HepG2 (cell line): ENCODE measurements around the gene DARS2. TPM values are rescaled to one million over a fixed set of nuclear protein-coding genes. Genes with fewer than 3 reads are reported as not detected.

Experiments used
- ATAC-seq: fragments of 200-7000 bp; cut with Tn5 transposase; 3 replicates; pipeline ENCODE4 v1.9.1; 2020; ENCODE audit warnings: mild to moderate bottlenecking, moderate library complexity
- BruUV-seq: library from RNA; stranded (reverse); fragments of 400-500 nt; replicated peaks from 2 replicates; lab custom pipeline; 2021; lab: Mats Ljungman, UMichigan
- CTCF ChIA-PET: fragments of 300-600 bp; formaldehyde crosslinking; extraction: SDS; loops from one replicate; lab custom pipeline; 2021; ENCODE audit warnings: low total read pairs, inconsistent platforms, low intra/inter-chr PET ratio; lab: Yijun Ruan, JAX
- POLR2A ChIA-PET: fragments of 350-600 bp; sonication (Branson Sonifier 250); formaldehyde crosslinking; loops from one replicate; lab custom pipeline; 2020; ENCODE audit warnings: antibody characterized with exemption, inconsistent platforms; lab: Yijun Ruan, JAX
- DNase-seq: peaks from one replicate; pipeline ENCODE4 v3.0.0-alpha.2; 2015; ENCODE audit warnings: low spot score
- FAIRE-seq: peaks from 3 replicates; lab custom pipeline; 2011; peaks lifted over from hg19 to GRCh38; lab: Jason Lieb, UNC
- H2AFZ ChIP-seq: one replicate; pipeline ENCODE4 v1.6.1; 2011; ENCODE audit warnings: low read length, inconsistent platforms
- H3K27ac ChIP-seq: fragments of 300-600 bp; 3 replicates; pipeline ENCODE4 v1.8.0; 2011; ENCODE audit warnings: mixed run types, mild to moderate bottlenecking, mixed read lengths, low read length, inconsistent platforms; ENCODE audit not compliant: insufficient read depth; ENCODE audit errors: extremely low read length
- H3K27me3 ChIP-seq, 2 experiments: fragments of 200-600 bp in 1 of 2; 2 replicates in 1 of 2; 3 replicates in 1 of 2; pipeline versions ENCODE4 v1.6.0 to v1.8.0; 2011; ENCODE audit warnings: low read length in 2 of 2, mild to moderate bottlenecking in 2 of 2, moderate library complexity in 2 of 2, inconsistent platforms in 1 of 2; ENCODE audit not compliant: insufficient read depth in 2 of 2, control insufficient read depth in 1 of 2
- H3K36me3 ChIP-seq, 2 experiments: fragments of 200-600 bp in 1 of 2; replicated peaks in 1 of 2; 2 replicates in 1 of 2; 3 replicates in 1 of 2; pipeline versions ENCODE4 v1.5.1 to v1.8.0; 2011; ENCODE audit warnings: low read length in 2 of 2, inconsistent platforms in 1 of 2; ENCODE audit not compliant: insufficient read depth in 2 of 2, control insufficient read depth in 1 of 2
- H3K4me1 ChIP-seq: 2 replicates; pipeline ENCODE4 v1.5.1; 2012; ENCODE audit warnings: low read length, inconsistent platforms; ENCODE audit not compliant: insufficient read depth
- H3K4me2 ChIP-seq: 2 replicates; pipeline ENCODE4 v1.6.0; 2011; ENCODE audit warnings: low read depth, low read length, inconsistent platforms
- H3K4me3 ChIP-seq, 3 experiments: fragments of 200-600 bp in 1 of 3; sonication (generic), shearing (Covaris generic) in 1 of 3; replicated peaks in 1 of 3; 2 replicates each; pipeline ENCODE4 v1.5.1; 2011 to 2016; ENCODE audit warnings: low read length in 3 of 3, inconsistent platforms in 2 of 3, low read depth in 2 of 3, mild to moderate bottlenecking in 2 of 3, control low read depth in 1 of 3, mixed read lengths in 1 of 3; ENCODE audit not compliant: insufficient read depth in 1 of 3
- H3K79me2 ChIP-seq: one replicate; pipeline ENCODE4 v1.6.1; 2011; ENCODE audit warnings: low read length, inconsistent platforms; ENCODE audit not compliant: insufficient read depth
- H3K9ac ChIP-seq: 2 replicates; pipeline ENCODE4 v1.6.0; 2011; ENCODE audit warnings: mild to moderate bottlenecking, low read depth, low read length, inconsistent platforms; ENCODE audit not compliant: insufficient read depth
- H3K9me3 ChIP-seq: 2 replicates; pipeline ENCODE4 v1.5.1; 2012; ENCODE audit warnings: mild to moderate bottlenecking, low read length
- H4K20me1 ChIP-seq: 2 replicates; pipeline ENCODE4 v1.6.0; 2011; ENCODE audit warnings: inconsistent platforms, mild to moderate bottlenecking, low read length, moderate library complexity; ENCODE audit not compliant: insufficient read depth
- ARNT2 ChIP-seq: sonication (generic); formaldehyde crosslinking; IDR thresholded peaks from 2 replicates; pipeline ENCODE4 v1.8.0; 2022; ENCODE audit warnings: mild to moderate bottlenecking, low read depth, missing genetic modification reagents, moderate library complexity
- MXD1 ChIP-seq: sonication (generic); formaldehyde crosslinking; IDR thresholded peaks from 2 replicates; pipeline ENCODE4 v1.4.0; 2020; ENCODE audit warnings: mild to moderate bottlenecking, missing genetic modification reagents
- NFKB2 ChIP-seq: sonication (generic); formaldehyde crosslinking; IDR thresholded peaks from 2 replicates; pipeline ENCODE4 v1.4.0; 2020; ENCODE audit warnings: missing genetic modification reagents, borderline replicate concordance
- NR2F6 ChIP-seq, 2 experiments: IDR thresholded peaks; 2 replicates each; pipeline ENCODE4 v1.6.1; 2016; ENCODE audit warnings: antibody characterized with exemption in 1 of 2, mild to moderate bottlenecking in 1 of 2
- POGK ChIP-seq: sonication (generic); formaldehyde crosslinking; conservative IDR thresholded peaks from 2 replicates; pipeline ENCODE4 v1.8.0; 2022; ENCODE audit warnings: mild to moderate bottlenecking, moderate library complexity, missing genetic modification reagents
- PREB ChIP-seq: sonication (generic); formaldehyde crosslinking; IDR thresholded peaks from 2 replicates; pipeline ENCODE4 v1.4.0; 2020; ENCODE audit warnings: missing genetic modification reagents
- TMF1 ChIP-seq: sonication (generic); formaldehyde crosslinking; IDR thresholded peaks from 2 replicates; pipeline ENCODE4 v1.8.1; 2022; ENCODE audit warnings: low read depth, missing genetic modification reagents
- TSC22D2 ChIP-seq: sonication (generic); formaldehyde crosslinking; IDR thresholded peaks from 2 replicates; pipeline ENCODE4 v1.5.1; 2020; ENCODE audit warnings: missing genetic modification reagents, mild to moderate bottlenecking, borderline replicate concordance
- ZNF142 ChIP-seq: sonication (generic); formaldehyde crosslinking; IDR thresholded peaks from 2 replicates; pipeline ENCODE4 v1.4.0; 2020; ENCODE audit warnings: missing genetic modification reagents
- ZNF558 ChIP-seq: sonication (generic); formaldehyde crosslinking; IDR thresholded peaks from 2 replicates; pipeline ENCODE4 v1.9.0; 2022; ENCODE audit warnings: mild to moderate bottlenecking, missing genetic modification reagents, borderline replicate concordance
- ZNF567 ChIP-seq: sonication (generic); formaldehyde crosslinking; IDR thresholded peaks from 2 replicates; pipeline ENCODE4 v1.8.1; 2023; ENCODE audit warnings: mild to moderate bottlenecking, missing genetic modification reagents, borderline replicate concordance
- ZNF737 ChIP-seq: sonication (generic); formaldehyde crosslinking; IDR thresholded peaks from 2 replicates; pipeline ENCODE4 v1.5.0; 2020; ENCODE audit warnings: missing genetic modification reagents, mild to moderate bottlenecking, borderline replicate concordance
- WGBS: methylation state at CpG from one replicate; pipeline ENCODE4 v1.1.6; 2017; ENCODE audit warnings: low lambda C conversion rate; 5-methylcytosine and 5-hydroxymethylcytosine counted together
- in situ Hi-C: cut with HindIII; loops from 2 replicates; pipeline ENCODE4 v1.10.0; 2017; ENCODE audit warnings: low pct_unique_long_range_greater_than_20kb; ENCODE audit not compliant: extremely low pct_ligation_motif_present
- intact Hi-C: fragments of 100-400 bp; cut with micrococcal nuclease; formaldehyde crosslinking; loops from one replicate; pipeline ENCODE4 v1.10.0; 2022; ENCODE audit not compliant: unreplicated experiment
- polyA plus RNA-seq, 8 experiments: library from polyadenylated mRNA; depleted of rRNA in 3 of 8; stranded (reverse) in 7 of 8; unstranded in 1 of 8; fragments of >200 nt; fragmentation: Illumina TruSeq in 4 of 8; extraction: Trizol in 4 of 8; gene quantifications; 2 replicates each; pipeline versions ENCODE4 v1.2.1 to v1.2.3, GENCODE V29; 2011 to 2016; ENCODE audit warnings: low read depth in 4 of 8, missing spikeins in 1 of 8, mixed read lengths in 1 of 8; ENCODE audit not compliant: insufficient read depth in 1 of 8
- total RNA-seq, 5 experiments: library from RNA; depleted of rRNA; stranded (reverse); fragments of >200 nt; fragmentation: Illumina TruSeq; extraction: Trizol; gene quantifications; 2 replicates each; pipeline ENCODE4 v1.2.3, GENCODE V29; 2016; ENCODE audit warnings: low read depth in 1 of 5

DARS2 gene
- total and polyA plus RNA-seq, 2 of the 13 experiments (the other 11 are each of a cell fraction or from before 2014, with no cell fraction given): 17.6 to 27.7 TPM

GRCh38 chr1:173867141-173867752 lies 42.8 kb downstream of the DARS2 start:
- POLR2A ChIA-PET: interaction anchor here (1.2 to 3.9 kb wide), 12 partner anchors 10 to 390 kb away, joined by 3 to 47 read pairs (median 9); partner anchors contain the start of genes CENPL, DARS2, KLHL20 and PRDX6
- Histone ChIP-seq H2AFZ (no peak overlapping the region), H3K4me3 (peak overlapping the region; percentile 58 to 98 (median 85)), H3K4me2 (peak overlapping the region; percentile 87), H3K36me3 (peaks cover 4 to 52% of the 10 kb centered on the region in 2 experiments), H3K4me1 (peaks cover 45% of the 10 kb centered on the region), H3K27ac (peak overlapping the region; percentile 91), H3K27me3 (no peaks in the 10 kb centered on the region; a peak in 1 of 5 replicates), H3K9ac (peak overlapping the region; percentile 95), H4K20me1 (peaks cover 38% of the 10 kb centered on the region), H3K9me3 (no peaks in the 10 kb centered on the region), H3K79me2 (peaks cover 28% of the 10 kb centered on the region)
- CTCF ChIA-PET: no interaction called here
- WGBS: 0% methylated on average over 20 of the region's 32 CpGs
- intact Hi-C loops (loop anchor here (5.0 kb wide), 1 partner anchor 60 kb away; no protein-coding TSS in a partner anchor), in situ Hi-C loops (loop anchor here (10.0 kb wide), 1 partner anchor 208 kb away; no protein-coding TSS in a partner anchor)
- TSS peak; percentile 71 for BruUV-seq
- ATAC-seq (no peak), DNase-seq (no peak), FAIRE-seq (no peak)
- 0 out of 2 replicates have a peak, but pooled peaks have one; percentile 54 for TF ChIP-seq TMF1
- TF ChIP-seq ZNF567 (CRISPR knock-in tag): 0 out of 2 replicates have a peak, but pooled peaks have one; percentile 8
- 0 out of 2 replicates have a peak, but pooled peaks have one; percentile 35 for TF ChIP-seq PREB (CRISPR knock-in tag)
- TF ChIP-seq TSC22D2 (CRISPR knock-in tag): 0 out of 2 replicates have a peak, but pooled peaks have one; percentile 7
- peak; percentile 11 for TF ChIP-seq ARNT2 (CRISPR knock-in tag)
- TF ChIP-seq ZNF737 (CRISPR knock-in tag): peak; percentile 26; the same call in 1 of the 2 replicates
- TF ChIP-seq ZNF142 (CRISPR knock-in tag): 0 out of 2 replicates have a peak, but pooled peaks have one; percentile 44
- 0 out of 2 replicates have a peak, but pooled peaks have one; percentile 4 for TF ChIP-seq NR2F6 (IDR thresholded peaks at IDR 0.05)
- TF ChIP-seq NR2F6 (CRISPR knock-in tag; IDR thresholded peaks at IDR 0.05): no peak
- TF ChIP-seq ZNF558: 0 out of 2 replicates have a peak, but pooled peaks have one; percentile 22
- TF ChIP-seq POGK (CRISPR knock-in tag): 0 out of 2 replicates have a peak, but pooled peaks have one; percentile 13
- peak; percentile 55; the same call in 1 of the 2 replicates for TF ChIP-seq MXD1 (CRISPR knock-in tag)
- TF ChIP-seq NFKB2 (CRISPR knock-in tag): peak; percentile 45; the same call in 1 of the 2 replicates
